Neural cell (in vitro differentiated cells): Measurements from ENCODE around the gene LRRC72. TPM values are rescaled to one million over a fixed set of nuclear protein-coding genes. Genes with fewer than 3 reads are reported as not detected.

Experiments used
- H2AFZ ChIP-seq: fragments of 200-600, 300-800 bp; sonication (generic), shearing (Covaris generic); 2 replicates; pipeline ENCODE4 v1.6.0; 2014; ENCODE audit warnings: low read depth, mild to moderate bottlenecking, antibody characterized with exemption, low read length, moderate library complexity
- H3F3A ChIP-seq: fragments of 200-600 bp; shearing (Covaris generic); 2 replicates; pipeline ENCODE4 v1.6.1; 2016; ENCODE audit warnings: mild to moderate bottlenecking, moderate library complexity, mixed read lengths, antibody characterized with exemption, low read length; ENCODE audit not compliant: insufficient read depth, poor library complexity, severe bottlenecking
- H3K27ac ChIP-seq: fragments of 200-600, 300-800 bp; sonication (generic), shearing (Covaris generic); 2 replicates; pipeline ENCODE4 v1.5.1; 2014; ENCODE audit warnings: mild to moderate bottlenecking, low read length, moderate library complexity
- H3K27me3 ChIP-seq: fragments of 300-800, 200-600 bp; sonication (generic), shearing (Covaris generic); 2 replicates; pipeline ENCODE4 v1.6.0; 2014; ENCODE audit warnings: mild to moderate bottlenecking, low read depth, low read length, moderate library complexity; ENCODE audit not compliant: insufficient read depth
- H3K36me3 ChIP-seq: fragments of 300-800, 200-600 bp; sonication (generic), shearing (Covaris generic); 2 replicates; pipeline ENCODE4 v1.5.1; 2014; ENCODE audit warnings: mild to moderate bottlenecking, antibody characterized with exemption, low read length, moderate library complexity; ENCODE audit not compliant: insufficient read depth
- H3K4me2 ChIP-seq: fragments of 300-800, 200-600 bp; sonication (generic), shearing (Covaris generic); 2 replicates; pipeline ENCODE4 v1.6.0; 2014; ENCODE audit warnings: mild to moderate bottlenecking, low read length
- H3K4me3 ChIP-seq: fragments of 300-800, 200-600 bp; sonication (generic), shearing (Covaris generic); 2 replicates; pipeline ENCODE4 v1.5.1; 2014; ENCODE audit warnings: mild to moderate bottlenecking, low read length, moderate library complexity
- H3K79me2 ChIP-seq: fragments of 200-600 bp; shearing (Covaris generic); replicated peaks from 2 replicates; pipeline ENCODE4 v1.6.0; 2014; ENCODE audit warnings: mild to moderate bottlenecking, low read length, moderate library complexity; ENCODE audit not compliant: insufficient read depth
- H3K9ac ChIP-seq: fragments of 300-800, 200-600 bp; sonication (generic), shearing (Covaris generic); 2 replicates; pipeline ENCODE4 v1.6.1; 2016; ENCODE audit warnings: mild to moderate bottlenecking, low read length, mixed read lengths
- H3K9me2 ChIP-seq: fragments of 200-600 bp; shearing (Covaris generic); 2 replicates; pipeline ENCODE4 v1.6.1; 2016; ENCODE audit warnings: mild to moderate bottlenecking, low read length, mixed read lengths; ENCODE audit not compliant: insufficient read depth
- H3K9me3 ChIP-seq: fragments of 200-600, 300-800 bp; sonication (generic), shearing (Covaris generic); 2 replicates; pipeline ENCODE4 v1.6.1; 2016; ENCODE audit warnings: mild to moderate bottlenecking, mixed run types, low read length, moderate library complexity, mixed read lengths
- H4K20me1 ChIP-seq: fragments of 200-600 bp; shearing (Covaris generic); 2 replicates; pipeline ENCODE4 v1.6.1; 2016; ENCODE audit warnings: mild to moderate bottlenecking, mixed run types; ENCODE audit not compliant: insufficient read depth
- EP300 ChIP-seq: fragments of 450-650 bp; conservative IDR thresholded peaks from 2 replicates; pipeline ENCODE4 v1.6.1; 2014; ENCODE audit warnings: antibody characterized with exemption, mild to moderate bottlenecking, moderate library complexity; ENCODE audit not compliant: poor library complexity, severe bottlenecking
- EZH2 ChIP-seq: fragments of 200-600, 300-800 bp; shearing (Covaris generic), sonication (generic); IDR thresholded peaks from 2 replicates; pipeline ENCODE4 v1.6.1; 2014; ENCODE audit warnings: antibody characterized with exemption, low read length, borderline replicate concordance, mild to moderate bottlenecking; ENCODE audit not compliant: insufficient read depth, poor library complexity, severe bottlenecking
- MXI1 ChIP-seq: fragments of 450-650 bp; conservative IDR thresholded peaks from 2 replicates; pipeline ENCODE4 v1.6.1; 2014; ENCODE audit warnings: antibody characterized with exemption, mild to moderate bottlenecking; ENCODE audit not compliant: poor library complexity, severe bottlenecking
- POLR2AphosphoS5 ChIP-seq: IDR thresholded peaks from 2 replicates; pipeline ENCODE4 v1.6.1; 2012
- RAD21 ChIP-seq: fragments of 450-650 bp; conservative IDR thresholded peaks from 2 replicates; pipeline ENCODE4 v1.6.1; 2014; ENCODE audit warnings: antibody characterized with exemption, mild to moderate bottlenecking, moderate library complexity
- SMC3 ChIP-seq: fragments of 450-650 bp; conservative IDR thresholded peaks from 2 replicates; pipeline ENCODE4 v1.6.1; 2014; ENCODE audit warnings: antibody characterized with exemption, mild to moderate bottlenecking, moderate library complexity; ENCODE audit not compliant: poor library complexity
- TAF1 ChIP-seq: IDR thresholded peaks from 2 replicates; pipeline ENCODE4 v1.6.1; 2012; ENCODE audit warnings: low read depth
- polyA plus RNA-seq: library from polyadenylated mRNA; depleted of rRNA; stranded (reverse); fragments of >200 nt; gene quantifications from 2 replicates; pipeline ENCODE4 v1.2.3, GENCODE V29; 2014
- TF ChIP-seq, protein P1 (sequence below): IDR thresholded peaks from 2 replicates; pipeline ENCODE4 v1.6.1; 2012; ENCODE audit warnings: borderline replicate concordance
- TF ChIP-seq, protein P2 (sequence below): fragments of 450-650 bp; IDR thresholded peaks from 2 replicates; pipeline ENCODE4 v1.5.1; 2014; ENCODE audit warnings: antibody characterized with exemption, mild to moderate bottlenecking, moderate library complexity; ENCODE audit not compliant: poor library complexity, severe bottlenecking

Gene LRRC72
- polyA plus RNA-seq, 1 donor from 2014 or later, result not detected

DNA sequence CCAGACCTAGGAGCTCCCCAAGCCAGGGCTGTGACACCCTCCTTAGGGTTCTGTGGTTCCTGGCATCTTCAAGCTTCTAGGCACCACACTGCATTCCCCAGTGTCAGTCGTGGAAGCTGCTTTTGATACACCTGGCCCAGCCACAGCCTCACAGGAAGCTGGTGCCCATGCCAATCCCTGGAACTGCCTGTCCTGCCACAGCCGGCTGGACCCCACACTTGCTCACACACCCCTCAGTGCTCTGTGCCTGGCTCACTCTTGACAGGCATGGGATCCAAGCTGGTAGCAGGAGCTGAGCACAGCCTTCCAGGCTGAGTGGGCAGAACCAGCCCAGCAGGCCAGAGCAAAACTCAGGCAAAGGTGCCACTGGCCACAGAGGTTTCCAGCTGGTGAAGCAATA is 21.8 kb downstream of the LRRC72 start:
- Histone ChIP-seq H3K9ac (no peak overlapping the region), H3K9me2 (no peaks in the 10 kb centered on the region), H3K4me2 (no peak overlapping the region), H2AFZ (no peak overlapping the region), H3K79me2 (no peaks in the 10 kb centered on the region), H3K27me3 (no peaks in the 10 kb centered on the region), H3K36me3 (no peaks in the 10 kb centered on the region), H3K27ac (no peak overlapping the region), H4K20me1 (no peaks in the 10 kb centered on the region), H3K4me3 (no peak overlapping the region), H3F3A (no peaks in the 10 kb centered on the region), H3K9me3 (no peaks in the 10 kb centered on the region)
- TF ChIP-seq MXI1 (no peak), EP300 (no peak), SMC3 (no peak), EZH2 (no peak), POLR2AphosphoS5 (no peak), TAF1 (no peak), RAD21 (no peak)
- TF ChIP-seq, protein P1, sequence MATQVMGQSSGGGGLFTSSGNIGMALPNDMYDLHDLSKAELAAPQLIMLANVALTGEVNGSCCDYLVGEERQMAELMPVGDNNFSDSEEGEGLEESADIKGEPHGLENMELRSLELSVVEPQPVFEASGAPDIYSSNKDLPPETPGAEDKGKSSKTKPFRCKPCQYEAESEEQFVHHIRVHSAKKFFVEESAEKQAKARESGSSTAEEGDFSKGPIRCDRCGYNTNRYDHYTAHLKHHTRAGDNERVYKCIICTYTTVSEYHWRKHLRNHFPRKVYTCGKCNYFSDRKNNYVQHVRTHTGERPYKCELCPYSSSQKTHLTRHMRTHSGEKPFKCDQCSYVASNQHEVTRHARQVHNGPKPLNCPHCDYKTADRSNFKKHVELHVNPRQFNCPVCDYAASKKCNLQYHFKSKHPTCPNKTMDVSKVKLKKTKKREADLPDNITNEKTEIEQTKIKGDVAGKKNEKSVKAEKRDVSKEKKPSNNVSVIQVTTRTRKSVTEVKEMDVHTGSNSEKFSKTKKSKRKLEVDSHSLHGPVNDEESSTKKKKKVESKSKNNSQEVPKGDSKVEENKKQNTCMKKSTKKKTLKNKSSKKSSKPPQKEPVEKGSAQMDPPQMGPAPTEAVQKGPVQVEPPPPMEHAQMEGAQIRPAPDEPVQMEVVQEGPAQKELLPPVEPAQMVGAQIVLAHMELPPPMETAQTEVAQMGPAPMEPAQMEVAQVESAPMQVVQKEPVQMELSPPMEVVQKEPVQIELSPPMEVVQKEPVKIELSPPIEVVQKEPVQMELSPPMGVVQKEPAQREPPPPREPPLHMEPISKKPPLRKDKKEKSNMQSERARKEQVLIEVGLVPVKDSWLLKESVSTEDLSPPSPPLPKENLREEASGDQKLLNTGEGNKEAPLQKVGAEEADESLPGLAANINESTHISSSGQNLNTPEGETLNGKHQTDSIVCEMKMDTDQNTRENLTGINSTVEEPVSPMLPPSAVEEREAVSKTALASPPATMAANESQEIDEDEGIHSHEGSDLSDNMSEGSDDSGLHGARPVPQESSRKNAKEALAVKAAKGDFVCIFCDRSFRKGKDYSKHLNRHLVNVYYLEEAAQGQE, result no peak
- TF ChIP-seq, protein P2, sequence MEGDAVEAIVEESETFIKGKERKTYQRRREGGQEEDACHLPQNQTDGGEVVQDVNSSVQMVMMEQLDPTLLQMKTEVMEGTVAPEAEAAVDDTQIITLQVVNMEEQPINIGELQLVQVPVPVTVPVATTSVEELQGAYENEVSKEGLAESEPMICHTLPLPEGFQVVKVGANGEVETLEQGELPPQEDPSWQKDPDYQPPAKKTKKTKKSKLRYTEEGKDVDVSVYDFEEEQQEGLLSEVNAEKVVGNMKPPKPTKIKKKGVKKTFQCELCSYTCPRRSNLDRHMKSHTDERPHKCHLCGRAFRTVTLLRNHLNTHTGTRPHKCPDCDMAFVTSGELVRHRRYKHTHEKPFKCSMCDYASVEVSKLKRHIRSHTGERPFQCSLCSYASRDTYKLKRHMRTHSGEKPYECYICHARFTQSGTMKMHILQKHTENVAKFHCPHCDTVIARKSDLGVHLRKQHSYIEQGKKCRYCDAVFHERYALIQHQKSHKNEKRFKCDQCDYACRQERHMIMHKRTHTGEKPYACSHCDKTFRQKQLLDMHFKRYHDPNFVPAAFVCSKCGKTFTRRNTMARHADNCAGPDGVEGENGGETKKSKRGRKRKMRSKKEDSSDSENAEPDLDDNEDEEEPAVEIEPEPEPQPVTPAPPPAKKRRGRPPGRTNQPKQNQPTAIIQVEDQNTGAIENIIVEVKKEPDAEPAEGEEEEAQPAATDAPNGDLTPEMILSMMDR, result no peak

DNA sequence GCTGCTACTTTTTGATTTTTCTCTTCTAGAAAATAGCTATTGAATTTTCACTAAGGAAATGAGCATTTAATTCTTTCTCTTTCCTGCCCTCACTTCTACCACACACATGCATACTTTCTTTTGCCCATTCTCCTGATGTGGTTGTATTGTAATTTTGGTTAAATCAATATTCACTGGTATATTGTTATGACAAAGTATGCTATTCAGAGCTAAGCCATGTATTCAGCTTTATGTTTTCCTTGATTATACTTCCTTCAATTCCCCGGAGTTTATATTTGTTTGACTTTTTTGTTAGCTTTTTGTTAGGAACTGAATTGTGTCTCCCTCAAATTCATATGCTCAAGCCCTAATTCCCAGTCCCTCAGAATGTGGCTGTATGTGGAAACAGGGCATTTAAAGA is 24.0 kb downstream of the LRRC72 start:
- H3K9me3 ChIP-seq, result no peaks in the 10 kb centered on the region
- no peaks in the 10 kb centered on the region for H3F3A ChIP-seq
- H4K20me1 ChIP-seq, result no peaks in the 10 kb centered on the region
- no peak for TF ChIP-seq POLR2AphosphoS5
- no peak for TF ChIP-seq TAF1
- TF ChIP-seq, protein P1, result no peak
- TF ChIP-seq, protein P2, result no peak
- TF ChIP-seq EP300, result no peak
- TF ChIP-seq EZH2, result no peak
- TF ChIP-seq SMC3, result no peak
- H3K4me2 ChIP-seq, result no peak overlapping the region
- H3K27me3 ChIP-seq, result no peaks in the 10 kb centered on the region
- H3K36me3 ChIP-seq, result no peaks in the 10 kb centered on the region
- no peak overlapping the region for H3K4me3 ChIP-seq
- no peaks in the 10 kb centered on the region for H3K79me2 ChIP-seq
- no peak overlapping the region for H3K9ac ChIP-seq
- no peak overlapping the region for H3K27ac ChIP-seq
- no peaks in the 10 kb centered on the region for H3K9me2 ChIP-seq
- no peak overlapping the region for H2AFZ ChIP-seq
